ENCODE results near the gene COQ8B. TPM values are rescaled to one million over a fixed set of nuclear protein-coding genes. Genes with fewer than 3 reads are reported as not detected.

COQ8B gene
- total RNA-seq, 2 experiments from 2014 or later: 21.5 to 27.2 TPM

- Mint-ChIP-seq H3K9me3 (ENCODE audit: insufficient read depth) (no peaks in the 10 kb centered on the region), H3K4me1 (ENCODE audit: low read depth) (no peaks in the 10 kb centered on the region), H3K4me3 (no peak overlapping the region), H3K27me3 (ENCODE audit: low read depth) (no peaks in the 10 kb centered on the region), H3K27ac (no peak overlapping the region), H3K36me3 (ENCODE audit: low read depth) (peaks cover 16% of the 10 kb centered on the region)
- DNase-seq (no peak), ATAC-seq (no peak)
- ChIA-PET POLR2A (interaction anchor here (0.6 to 1.0 kb wide), 2 partner anchors 9 kb away, joined by 3 read pairs; partner anchors contain the start of gene NUMBL), CTCF (no interaction called here)
These were observed 16.6 kb downstream of the COQ8B start for GRCh38 chr19:40700083-40700482.

- H3K4me3 Mint-ChIP-seq: no peak overlapping the region
- no peak overlapping the region for H3K27ac Mint-ChIP-seq
- peaks cover 6% of the 10 kb centered on the region for H3K36me3 Mint-ChIP-seq (ENCODE audit: low read depth)
- no peak for DNase-seq
- no peaks in the 10 kb centered on the region for H3K9me3 Mint-ChIP-seq (ENCODE audit: insufficient read depth)
- H3K4me1 Mint-ChIP-seq (ENCODE audit: low read depth): no peaks in the 10 kb centered on the region
- no peaks in the 10 kb centered on the region for H3K27me3 Mint-ChIP-seq (ENCODE audit: low read depth)
- ATAC-seq: no peak
- ChIA-PET CTCF (interaction anchor here (0.8 kb wide), 1 partner anchor 62 kb away, joined by 3 read pairs; no protein-coding TSS in a partner anchor), POLR2A (no interaction called here)
These were observed 19.7 kb downstream of the COQ8B start for GRCh38 chr19:40697007-40697406.

GRCh38 chr19:40695881-40696280 is 20.8 kb downstream of the COQ8B start:
- H3K27ac Mint-ChIP-seq: no peak overlapping the region
- H3K4me1 Mint-ChIP-seq (ENCODE audit: low read depth): no peaks in the 10 kb centered on the region
- H3K36me3 Mint-ChIP-seq (ENCODE audit: low read depth): peaks cover 5% of the 10 kb centered on the region
- no peak overlapping the region for H3K4me3 Mint-ChIP-seq
- POLR2A ChIA-PET: no interaction called here
- ATAC-seq: no peak
- CTCF ChIA-PET: no interaction called here
- no peaks in the 10 kb centered on the region for H3K9me3 Mint-ChIP-seq (ENCODE audit: insufficient read depth)
- DNase-seq: no peak
- no peaks in the 10 kb centered on the region for H3K27me3 Mint-ChIP-seq (ENCODE audit: low read depth)

- H3K36me3 Mint-ChIP-seq (ENCODE audit: low read depth): no peaks in the 10 kb centered on the region
- peaks cover 2% of the 10 kb centered on the region for H3K4me1 Mint-ChIP-seq (ENCODE audit: low read depth)
- ChIA-PET CTCF (no interaction called here), POLR2A (no interaction called here)
- H3K27ac Mint-ChIP-seq: no peak overlapping the region
- DNase-seq (no peak), ATAC-seq (no peak)
- no peaks in the 10 kb centered on the region for H3K27me3 Mint-ChIP-seq (ENCODE audit: low read depth)
- no peaks in the 10 kb centered on the region for H3K9me3 Mint-ChIP-seq (ENCODE audit: insufficient read depth)
- no peak overlapping the region for H3K4me3 Mint-ChIP-seq
These were observed 22.8 kb downstream of the COQ8B start for GRCh38 chr19:40693896-40694295.

GRCh38 chr19:40693150-40693788 is 23.4 kb downstream of the COQ8B start:
- no peaks in the 10 kb centered on the region for H3K36me3 Mint-ChIP-seq (ENCODE audit: low read depth)
- H3K27me3 Mint-ChIP-seq (ENCODE audit: low read depth): no peaks in the 10 kb centered on the region
- no peaks in the 10 kb centered on the region for H3K9me3 Mint-ChIP-seq (ENCODE audit: insufficient read depth)
- H3K4me3 Mint-ChIP-seq: no peak overlapping the region
- ChIA-PET POLR2A (no interaction called here), CTCF (no interaction called here)
- peaks cover 2% of the 10 kb centered on the region for H3K4me1 Mint-ChIP-seq (ENCODE audit: low read depth)
- ATAC-seq (no peak), DNase-seq (no peak)
- H3K27ac Mint-ChIP-seq: peak overlapping the region; percentile 40

GRCh38 chr19:40692212-40692551 is 24.5 kb downstream of the COQ8B start:
- ChIA-PET CTCF (no interaction called here), POLR2A (interaction anchor here (0.6 kb wide), 1 partner anchor 18 kb away, joined by 4 read pairs; no protein-coding TSS in a partner anchor)
- Mint-ChIP-seq H3K4me1 (ENCODE audit: low read depth) (peaks cover 2% of the 10 kb centered on the region), H3K9me3 (ENCODE audit: insufficient read depth) (no peaks in the 10 kb centered on the region), H3K27ac (no peak overlapping the region), H3K4me3 (no peak overlapping the region), H3K27me3 (ENCODE audit: low read depth) (no peaks in the 10 kb centered on the region), H3K36me3 (ENCODE audit: low read depth) (no peaks in the 10 kb centered on the region)
- DNase-seq (no peak), ATAC-seq (no peak)

GRCh38 chr19:40691421-40692211 is 25.1 kb downstream of the COQ8B start:
- no peaks in the 10 kb centered on the region for H3K27me3 Mint-ChIP-seq (ENCODE audit: low read depth)
- POLR2A ChIA-PET: interaction anchor here (0.7 to 1.7 kb wide), 3 partner anchors 9 to 87 kb away, joined by 3 to 5 read pairs (median 4); partner anchors contain the start of genes ACTMAP, RAB4B and SNRPA
- DNase-seq (no peak), ATAC-seq (no peak)
- H3K4me3 Mint-ChIP-seq: no peak overlapping the region
- CTCF ChIA-PET: interaction anchor here (1.5 kb wide), 1 partner anchor 28 kb away, joined by 5 read pairs; no protein-coding TSS in a partner anchor
- H3K4me1 Mint-ChIP-seq (ENCODE audit: low read depth): peaks cover 2% of the 10 kb centered on the region
- no peaks in the 10 kb centered on the region for H3K9me3 Mint-ChIP-seq (ENCODE audit: insufficient read depth)
- H3K36me3 Mint-ChIP-seq (ENCODE audit: low read depth): no peaks in the 10 kb centered on the region
- no peak overlapping the region for H3K27ac Mint-ChIP-seq

- ATAC-seq: peak; percentile 91
- no peaks in the 10 kb centered on the region for H3K27me3 Mint-ChIP-seq (ENCODE audit: low read depth)
- no peaks in the 10 kb centered on the region for H3K9me3 Mint-ChIP-seq (ENCODE audit: insufficient read depth)
- peak overlapping the region; percentile 85 for H3K4me3 Mint-ChIP-seq
- H3K27ac Mint-ChIP-seq: peak overlapping the region; percentile 90
- peaks cover 2% of the 10 kb centered on the region for H3K4me1 Mint-ChIP-seq (ENCODE audit: low read depth)
- CTCF ChIA-PET: interaction anchor here (1.5 kb wide), 1 partner anchor 28 kb away, joined by 5 read pairs; no protein-coding TSS in a partner anchor
- H3K36me3 Mint-ChIP-seq (ENCODE audit: low read depth): peaks cover under 1% of the 10 kb centered on the region
- POLR2A ChIA-PET: interaction anchor here (0.7 to 1.7 kb wide), 5 partner anchors 9 to 265 kb away, joined by 3 to 5 read pairs (median 3); partner anchors contain the start of genes ACTMAP, RAB4B and SNRPA
- DNase-seq: peak; percentile 91
These were observed 25.8 kb downstream of the COQ8B start for GRCh38 chr19:40690693-40691420.

- CTCF ChIA-PET: interaction anchor here (1.5 kb wide), 1 partner anchor 27 kb away, joined by 5 read pairs; no protein-coding TSS in a partner anchor
- peak within 1 kb of the TSS; percentile 90 for H3K27ac Mint-ChIP-seq
- POLR2A ChIA-PET: interaction anchor here (0.7 to 1.7 kb wide), 3 partner anchors 10 to 264 kb away, joined by 3 to 5 read pairs (median 3); partner anchors contain the start of genes ACTMAP and SNRPA
- H3K9me3 Mint-ChIP-seq (ENCODE audit: insufficient read depth): no peaks in the 10 kb centered on the region
- peaks cover 2% of the 10 kb centered on the region for H3K4me1 Mint-ChIP-seq (ENCODE audit: low read depth)
- peak within 1 kb of the TSS; percentile 85 for H3K4me3 Mint-ChIP-seq
- no peaks in the 10 kb centered on the region for H3K27me3 Mint-ChIP-seq (ENCODE audit: low read depth)
- peaks cover 5% of the 10 kb centered on the region for H3K36me3 Mint-ChIP-seq (ENCODE audit: low read depth)
- no peak for DNase-seq
- no peak for ATAC-seq
These were observed 26.5 kb downstream of the COQ8B start, which contains the start of gene NUMBL for GRCh38 chr19:40690050-40690692. NUMBL (minus strand) TSS chr19:40690651; CDS start chr19:40690483, 168 bp downstream.

- Mint-ChIP-seq H3K27me3 (ENCODE audit: low read depth) (no peaks in the 10 kb centered on the region), H3K9me3 (ENCODE audit: insufficient read depth) (no peaks in the 10 kb centered on the region), H3K4me3 (no peak overlapping the region), H3K27ac (no peak overlapping the region), H3K4me1 (ENCODE audit: low read depth) (peaks cover 2% of the 10 kb centered on the region), H3K36me3 (ENCODE audit: low read depth) (peaks cover 5% of the 10 kb centered on the region)
- ChIA-PET POLR2A (no interaction called here), CTCF (no interaction called here)
- no peak for ATAC-seq
- peak; percentile 41 for DNase-seq
These were observed 27.2 kb downstream of the COQ8B start for GRCh38 chr19:40689339-40690049.

GRCh38 chr19:40688987-40689338 is 27.7 kb downstream of the COQ8B start:
- no peak for DNase-seq
- Mint-ChIP-seq H3K9me3 (ENCODE audit: insufficient read depth) (no peaks in the 10 kb centered on the region), H3K36me3 (ENCODE audit: low read depth) (peaks cover 5% of the 10 kb centered on the region), H3K4me3 (no peak overlapping the region), H3K27ac (no peak overlapping the region), H3K27me3 (ENCODE audit: low read depth) (no peaks in the 10 kb centered on the region), H3K4me1 (ENCODE audit: low read depth) (peaks cover 2% of the 10 kb centered on the region)
- no peak for ATAC-seq
- POLR2A ChIA-PET: no interaction called here
- CTCF ChIA-PET: no interaction called here

All from activated CD8-positive, alpha-beta T cell treated with anti-CD3 and anti-CD28 coated beads, Interleukin-2, amount 10 ng/mL, durations not matched to agents 7 days and 5 days (primary cell).